Endometrial microvascular endothelial cells (primary cell): Measurements from ENCODE around the gene SLC35A2. TPM values are rescaled to one million over a fixed set of nuclear protein-coding genes. Genes with fewer than 3 reads are reported as not detected.

Source experiments
- in situ Hi-C: cut with HindIII; loops from 2 replicates; pipeline ENCODE4 v1.10.0; 2017; ENCODE audit warnings: low sequenced_read_pairs, low pct_unique_long_range_greater_than_20kb; ENCODE audit errors: inconsistent ontology term
- total RNA-seq: library from RNA; depleted of rRNA; stranded (reverse); fragments of >200 nt; gene quantifications from one replicate; pipeline ENCODE4 v1.2.3, GENCODE V29; 2015; ENCODE audit errors: inconsistent ontology term

SLC35A2 gene
- total RNA-seq, 1 donor from 2014 or later, result 27.4 TPM

- in situ Hi-C loops, result no loop called here
These were observed 23.3 kb upstream of the SLC35A2 start for GRCh38 chrX:48934581-48935300.

- in situ Hi-C loops, result no loop called here
These were observed 22.3 kb upstream of the SLC35A2 start for GRCh38 chrX:48933757-48934156.

- in situ Hi-C loops, result no loop called here
These were observed 16.4 kb upstream of the SLC35A2 start for GRCh38 chrX:48927736-48928382.

- in situ Hi-C loops, result no loop called here
These were observed 15.7 kb upstream of the SLC35A2 start for GRCh38 chrX:48927123-48927522.

GRCh38 chrX:48924270-48924669 lies 12.8 kb upstream of the SLC35A2 start:
- in situ Hi-C loops, result no loop called here

GRCh38 chrX:48923771-48924170 lies 12.3 kb upstream of the SLC35A2 start:
- in situ Hi-C loops, result no loop called here

GRCh38 chrX:48920718-48921104 lies 9.3 kb upstream of the SLC35A2 start:
- in situ Hi-C loops, result no loop called here

- in situ Hi-C loops, result no loop called here
These were observed 8.7 kb upstream of the SLC35A2 start for GRCh38 chrX:48919947-48920717.

- in situ Hi-C loops, result no loop called here
These were observed 8.0 kb upstream of the SLC35A2 start for GRCh38 chrX:48919360-48919841.

- in situ Hi-C loops, result no loop called here
These were observed 7.3 kb upstream of the SLC35A2 start, which contains the start of gene PIM2 for GRCh38 chrX:48918643-48919340. Gene PIM2 (minus strand): TSS chrX:48919024. CDS start chrX:48918834, 190 bp downstream.

GRCh38 chrX:48918301-48918642 lies 6.8 kb upstream of the SLC35A2 start:
- in situ Hi-C loops, result no loop called here

GRCh38 chrX:48917139-48918001 lies 5.9 kb upstream of the SLC35A2 start:
- in situ Hi-C loops, result no loop called here

GRCh38 chrX:48914593-48915493 lies 3.4 kb upstream of the SLC35A2 start:
- in situ Hi-C loops, result no loop called here

GRCh38 chrX:48913605-48914366 lies 2.3 kb upstream of the SLC35A2 start:
- in situ Hi-C loops, result no loop called here

- in situ Hi-C loops, result no loop called here
These were observed 477 bp downstream of the SLC35A2 start for GRCh38 chrX:48910926-48911411.

GRCh38 chrX:48909703-48910294 lies 1.6 kb downstream of the SLC35A2 start:
- in situ Hi-C loops, result no loop called here
